GM23248 (cell line): ENCODE results near the gene NUDT4B. TPM values are rescaled to one million over a fixed set of nuclear protein-coding genes. Genes with fewer than 3 reads are reported as not detected.
"Not testable (repeated sequence)": the region's sequence is repeated elsewhere in the genome, so short reads cannot be mapped to it uniquely, and the experiment has no call there.

Source experiments
- DNase-seq: peaks from one replicate; pipeline ENCODE4 v3.0.0-alpha.2; 2015
- H2AFZ ChIP-seq: fragments of 200-600 bp; sonication (generic); 2 replicates; pipeline ENCODE4 v1.6.1; 2016; ENCODE audit warnings: antibody characterized with exemption
- H3F3A ChIP-seq: fragments of 200-600 bp; sonication (generic); 2 replicates; pipeline ENCODE4 v1.6.1; 2016; ENCODE audit warnings: mild to moderate bottlenecking, antibody characterized with exemption, mixed run types; ENCODE audit not compliant: insufficient read depth
- H3K27ac ChIP-seq: fragments of 200-600 bp; sonication (generic); 2 replicates; pipeline ENCODE4 v1.5.1; 2016; ENCODE audit warnings: mild to moderate bottlenecking
- H3K27me3 ChIP-seq: fragments of 200-600 bp; sonication (generic); replicated peaks from 2 replicates; pipeline ENCODE4 v1.6.1; 2016; ENCODE audit warnings: mild to moderate bottlenecking; ENCODE audit not compliant: insufficient read depth
- H3K36me3 ChIP-seq: fragments of 200-600 bp; sonication (generic); 2 replicates; pipeline ENCODE4 v1.6.1; 2016; ENCODE audit warnings: low read depth, mild to moderate bottlenecking
- H3K4me1 ChIP-seq: fragments of 200-600 bp; sonication (generic); 2 replicates; pipeline ENCODE4 v1.6.1; 2016; ENCODE audit warnings: mild to moderate bottlenecking; ENCODE audit not compliant: insufficient read depth
- H3K4me2 ChIP-seq: fragments of 200-600 bp; sonication (generic); one replicate; pipeline ENCODE4 v1.6.1; 2016; ENCODE audit warnings: mild to moderate bottlenecking; ENCODE audit not compliant: unreplicated experiment
- H3K4me3 ChIP-seq: fragments of 200-600 bp; sonication (generic); 2 replicates; pipeline ENCODE4 v1.5.1; 2016; ENCODE audit warnings: mild to moderate bottlenecking
- H3K79me2 ChIP-seq: fragments of 200-600 bp; sonication (generic); 2 replicates; pipeline ENCODE4 v1.6.1; 2016; ENCODE audit warnings: mild to moderate bottlenecking; ENCODE audit not compliant: insufficient read depth
- H3K9ac ChIP-seq: fragments of 200-600 bp; sonication (generic); 2 replicates; pipeline ENCODE4 v1.6.1; 2016; ENCODE audit warnings: mild to moderate bottlenecking
- H3K9me2 ChIP-seq: fragments of 200-600 bp; sonication (generic); 2 replicates; pipeline ENCODE4 v1.6.1; 2016; ENCODE audit warnings: mixed run types, mild to moderate bottlenecking, moderate library complexity; ENCODE audit not compliant: insufficient read depth
- H3K9me3 ChIP-seq: fragments of 200-600 bp; sonication (generic); one replicate; pipeline ENCODE4 v1.6.1; 2017; ENCODE audit warnings: low read depth
- H4K20me1 ChIP-seq: fragments of 200-600 bp; sonication (generic); 2 replicates; pipeline ENCODE4 v1.6.0; 2016; ENCODE audit not compliant: insufficient read depth
- WGBS, 2 experiments: methylation state at CpG; one replicate each; pipeline ENCODE4 v1.1.6; 2015 to 2017; ENCODE audit warnings: low lambda C conversion rate in 2 of 2, low coverage in 1 of 2; ENCODE audit errors: missing lambda C conversion rate in 2 of 2; 5-methylcytosine and 5-hydroxymethylcytosine counted together
- in situ Hi-C: fragments of 300-500 bp; cut with MboI; formaldehyde crosslinking; loops from 2 replicates; pipeline ENCODE4 v1.15.0; 2020
- polyA plus RNA-seq: library from polyadenylated mRNA; unstranded; fragments of >200 nt; fragmentation: Nextera tagmentation; extraction: Ambion mirVana; gene quantifications from 2 replicates; pipeline ENCODE4 v1.2.1, GENCODE V29; 2016
- total RNA-seq: library from RNA; depleted of rRNA; stranded (reverse); fragments of >200 nt; shearing (Covaris generic); gene quantifications from 2 replicates; pipeline ENCODE4 v1.2.3, GENCODE V29; 2014

The NUDT4B gene
- total and polyA plus RNA-seq, 2 experiments from 2014 or later, result 5.9 to 24.0 TPM

DNA sequence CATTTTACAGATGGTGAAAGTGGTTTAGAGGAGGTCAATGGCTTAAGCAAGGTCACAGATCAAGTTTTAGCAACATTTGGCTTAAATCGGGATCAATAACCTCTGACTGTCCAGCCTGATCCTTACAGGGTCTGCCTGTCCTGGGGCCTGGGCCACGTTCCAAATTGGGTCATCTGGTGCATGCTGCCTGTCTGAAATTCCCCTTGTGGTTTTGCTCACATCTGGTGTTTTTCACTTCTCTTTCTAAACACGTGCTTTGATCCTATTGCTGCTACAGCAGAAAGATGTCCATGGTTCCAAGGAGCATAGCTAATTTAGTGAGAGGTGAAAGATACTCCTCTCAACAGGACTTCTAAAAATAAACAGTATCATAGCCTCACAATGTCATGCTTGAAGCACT lies 19.4 kb upstream of the NUDT4B start:
- H4K20me1 ChIP-seq, in situ Hi-C loops, H3K4me1 ChIP-seq, H3K9me3 ChIP-seq, DNase-seq, H2AFZ ChIP-seq, H3K9me2 ChIP-seq, H3K27me3 ChIP-seq, H3K36me3 ChIP-seq, H3K4me2 ChIP-seq, H3K9ac ChIP-seq, H3K79me2 ChIP-seq, H3K27ac ChIP-seq, H3F3A ChIP-seq, H3K4me3 ChIP-seq: not testable (repeated sequence)
- no CpG with 5 or more reads among the region's 3 CpGs for WGBS, 2 experiments

DNA sequence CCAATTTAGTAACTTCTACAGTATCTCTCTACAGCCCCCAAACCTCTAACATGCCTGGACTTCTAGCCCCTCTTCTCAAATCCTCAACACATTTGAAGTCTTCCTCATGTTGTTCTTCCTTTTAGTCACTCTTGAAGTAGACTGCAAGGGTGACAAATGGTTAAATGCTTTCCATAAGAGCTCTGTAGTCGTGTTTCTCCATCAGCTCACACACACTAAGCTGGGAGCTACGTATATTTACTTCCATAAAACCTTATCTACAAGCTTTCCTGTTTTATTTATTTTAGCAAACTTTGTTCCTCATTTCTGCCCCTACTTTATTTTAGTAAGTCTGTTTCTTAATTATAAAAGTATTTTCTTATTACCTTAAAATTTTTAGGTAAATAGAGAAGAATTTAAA lies 19.0 kb upstream of the NUDT4B start:
- H2AFZ ChIP-seq, H3K27me3 ChIP-seq, H4K20me1 ChIP-seq, H3K4me2 ChIP-seq, in situ Hi-C loops, H3K27ac ChIP-seq, H3K4me1 ChIP-seq, H3K9me3 ChIP-seq, H3K9me2 ChIP-seq, H3K9ac ChIP-seq, H3K4me3 ChIP-seq, DNase-seq, H3F3A ChIP-seq, H3K36me3 ChIP-seq, H3K79me2 ChIP-seq: not testable (repeated sequence)
- no CpG with 5 or more reads among the region's 2 CpGs for WGBS, 2 experiments

DNA sequence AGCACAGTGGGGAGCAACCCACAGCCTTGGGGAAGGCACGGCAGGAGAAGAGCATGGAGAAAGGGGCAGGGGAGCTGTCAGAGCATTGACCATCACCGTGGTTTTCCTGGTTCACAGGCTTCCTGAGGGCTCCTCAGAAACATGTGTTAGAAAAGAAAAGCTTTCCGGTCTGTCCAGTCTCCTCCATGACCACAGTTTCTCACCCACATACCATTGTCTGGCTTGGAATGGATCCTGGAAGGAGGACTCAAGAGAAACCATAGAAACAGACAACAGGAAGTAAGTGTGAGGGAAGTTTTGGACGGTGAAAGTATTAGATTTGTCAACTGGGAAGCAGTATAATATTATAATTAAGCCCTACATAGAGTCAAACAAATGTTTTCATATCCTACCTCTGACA lies 16.3 kb upstream of the NUDT4B start:
- WGBS, 2 experiments, result no CpG with 5 or more reads among the region's 4 CpGs
- not testable (repeated sequence) for DNase-seq, H3K4me2 ChIP-seq

DNA sequence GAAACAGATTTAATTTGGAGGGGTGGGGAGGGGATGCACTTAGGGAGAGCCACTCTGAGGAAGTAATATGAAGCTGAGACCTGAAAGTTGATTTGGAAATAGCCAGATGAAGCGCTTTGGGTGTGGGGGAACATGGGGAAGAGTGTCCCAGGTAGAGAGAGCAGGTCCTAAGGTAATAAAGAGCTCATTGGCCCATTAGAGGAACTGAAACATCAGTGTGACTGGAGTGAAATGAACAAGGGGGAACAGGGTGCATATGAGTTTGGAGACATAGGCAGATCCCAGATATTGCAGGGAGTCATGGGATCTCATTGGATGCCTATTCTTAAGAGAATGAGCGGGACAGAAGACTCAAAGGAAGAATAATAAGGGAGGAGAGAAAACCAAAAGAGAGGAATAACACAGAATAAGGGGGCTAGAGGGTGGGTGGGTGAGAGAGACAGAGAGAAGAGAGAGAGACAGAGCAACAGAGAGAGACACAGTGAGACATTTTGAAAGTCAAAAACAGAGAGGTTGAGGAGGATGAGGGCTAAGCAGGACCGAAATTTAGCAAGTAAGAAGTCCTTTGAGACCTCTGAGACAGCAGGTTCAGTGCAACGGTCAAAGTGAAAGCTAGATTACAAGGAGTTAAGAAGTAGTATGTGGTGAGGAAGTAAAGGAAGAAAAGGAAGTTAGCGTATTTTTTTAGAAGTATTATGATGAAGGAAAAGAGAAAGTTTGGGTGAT lies 14.8 kb upstream of the NUDT4B start:
- H3K4me3 ChIP-seq, H3K4me1 ChIP-seq, H3K9me2 ChIP-seq, H3K79me2 ChIP-seq, H3K9me3 ChIP-seq, H3K27me3 ChIP-seq, DNase-seq, H4K20me1 ChIP-seq, H3K36me3 ChIP-seq, H3K9ac ChIP-seq, H3K27ac ChIP-seq, H3K4me2 ChIP-seq, in situ Hi-C loops, H2AFZ ChIP-seq, H3F3A ChIP-seq: not testable (repeated sequence)
- WGBS, 2 experiments, result no CpG with 5 or more reads among the region's 5 CpGs

More for the DNA sequence above, 16.3 kb upstream of the NUDT4B start:
- H3K9ac ChIP-seq, H3K4me3 ChIP-seq, H2AFZ ChIP-seq, H3K36me3 ChIP-seq, H3K27ac ChIP-seq, H3K79me2 ChIP-seq, H3K9me3 ChIP-seq, H3K27me3 ChIP-seq, in situ Hi-C loops, H3F3A ChIP-seq, H3K4me1 ChIP-seq, H3K9me2 ChIP-seq, H4K20me1 ChIP-seq: not testable (repeated sequence)

DNA sequence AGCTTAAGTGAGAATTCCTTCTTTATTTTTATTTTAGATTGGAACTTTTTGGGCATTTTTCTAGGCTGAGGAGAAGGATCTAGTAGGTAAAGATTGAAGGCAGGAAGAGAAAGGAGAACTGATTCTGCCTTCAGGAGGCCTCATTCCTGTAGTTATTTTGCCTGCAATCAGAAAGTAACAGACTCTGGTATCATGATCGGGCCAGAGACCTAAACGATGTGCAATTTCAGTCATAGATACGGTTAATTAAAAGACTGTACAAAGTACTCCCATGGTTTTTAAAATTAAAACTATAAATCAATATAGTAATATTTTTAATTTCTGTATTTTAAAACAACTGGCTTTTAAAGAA lies 14.3 kb upstream of the NUDT4B start:
- H3K4me3 ChIP-seq, H3K27me3 ChIP-seq, H4K20me1 ChIP-seq, H2AFZ ChIP-seq, H3K79me2 ChIP-seq, H3K4me2 ChIP-seq, in situ Hi-C loops, H3K9ac ChIP-seq, H3K36me3 ChIP-seq, H3K9me2 ChIP-seq, H3K9me3 ChIP-seq, H3F3A ChIP-seq, H3K27ac ChIP-seq, H3K4me1 ChIP-seq, DNase-seq: not testable (repeated sequence)
- no CpG with 5 or more reads among the region's 3 CpGs for WGBS, 2 experiments

DNA sequence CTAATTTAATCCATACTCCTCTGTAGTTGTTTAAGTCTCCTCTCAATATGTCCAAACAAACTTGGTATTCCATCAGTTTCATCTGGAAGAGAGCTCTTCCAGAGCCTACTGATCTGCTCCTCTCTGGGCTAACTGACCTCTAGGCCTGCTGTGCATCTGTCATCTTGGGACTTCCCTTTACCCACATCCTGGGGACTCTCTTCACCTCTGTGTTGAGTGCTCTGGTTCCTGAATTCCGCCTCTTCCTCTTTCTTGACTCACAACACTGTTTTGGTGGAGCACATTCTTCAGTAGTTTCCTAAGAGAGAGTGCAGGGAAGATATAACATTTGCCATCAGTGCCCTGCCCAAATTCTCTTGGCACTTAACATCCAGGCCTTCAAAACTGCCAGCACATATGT lies 13.0 kb upstream of the NUDT4B start:
- in situ Hi-C loops, H3K27ac ChIP-seq, H3K4me2 ChIP-seq, H3K27me3 ChIP-seq, H4K20me1 ChIP-seq, H3K4me3 ChIP-seq, H3K9me3 ChIP-seq, H3F3A ChIP-seq, H2AFZ ChIP-seq, H3K4me1 ChIP-seq, DNase-seq, H3K9ac ChIP-seq, H3K9me2 ChIP-seq, H3K79me2 ChIP-seq, H3K36me3 ChIP-seq: not testable (repeated sequence)
- no CpG with 5 or more reads among the region's 1 CpG for WGBS, 2 experiments

DNA sequence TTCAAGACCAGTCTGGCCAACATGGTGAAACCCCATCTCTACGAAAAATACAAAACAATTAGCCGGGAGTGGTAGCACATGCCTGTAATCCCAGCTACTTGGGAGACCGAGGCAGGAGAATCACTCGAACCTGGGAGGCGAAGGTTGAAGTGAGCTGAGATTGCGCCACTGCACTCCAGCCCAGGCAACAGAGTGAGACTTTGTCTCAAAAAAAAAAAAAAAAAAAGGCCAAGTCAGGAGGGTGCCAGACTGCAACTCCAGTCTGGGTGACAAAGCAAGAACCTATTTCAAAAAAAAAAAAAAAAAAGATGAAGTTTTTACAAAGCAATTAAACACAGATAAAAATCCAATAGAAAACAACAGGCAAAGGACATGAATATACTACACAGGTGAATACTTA lies 9.9 kb upstream of the NUDT4B start:
- H3K4me2 ChIP-seq, H3K9me2 ChIP-seq, H2AFZ ChIP-seq, H3K27me3 ChIP-seq, H3K9me3 ChIP-seq, DNase-seq, in situ Hi-C loops, H4K20me1 ChIP-seq, H3K36me3 ChIP-seq, H3F3A ChIP-seq, H3K79me2 ChIP-seq, H3K27ac ChIP-seq, H3K4me1 ChIP-seq, H3K9ac ChIP-seq, H3K4me3 ChIP-seq: not testable (repeated sequence)
- WGBS, 2 experiments, result no CpG with 5 or more reads among the region's 6 CpGs

DNA sequence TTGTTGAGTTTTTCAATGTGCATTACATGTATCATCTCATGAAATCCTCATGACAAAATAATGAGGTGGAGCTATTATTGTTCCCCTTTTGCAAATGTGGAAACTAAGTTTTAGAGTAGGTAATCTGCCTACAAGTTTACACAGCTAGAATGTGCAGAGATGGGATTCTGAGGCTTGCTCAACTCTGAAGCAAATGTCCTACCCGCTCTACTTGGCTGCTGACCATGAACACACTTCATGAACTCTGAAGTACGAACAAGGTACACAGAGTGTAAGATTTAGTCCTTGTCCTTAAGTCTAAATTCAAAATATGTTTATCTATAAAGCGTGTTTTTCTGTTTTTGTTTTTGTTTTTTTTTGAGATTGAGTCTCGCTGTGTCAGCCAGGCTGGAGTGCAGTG lies 5.4 kb upstream of the NUDT4B start:
- H3K9me3 ChIP-seq, H3K79me2 ChIP-seq, H3K9ac ChIP-seq, H3K36me3 ChIP-seq, H3F3A ChIP-seq, H3K27me3 ChIP-seq, in situ Hi-C loops, H3K4me3 ChIP-seq, H3K4me2 ChIP-seq, H2AFZ ChIP-seq, H4K20me1 ChIP-seq, H3K4me1 ChIP-seq, DNase-seq, H3K27ac ChIP-seq, H3K9me2 ChIP-seq: not testable (repeated sequence)
- no CpG with 5 or more reads among the region's 4 CpGs for whole genome bisulfite sequencing, 2 experiments
